Rectal smooth muscle tissue (tissue), 1 donor: Measurements from ENCODE around the gene PNLIPRP2.

Experiments used
- H3K27ac ChIP-seq: one replicate; pipeline ENCODE4 v1.7.0; 2013; ENCODE audit warnings: low read depth, low read length, inconsistent platforms
- H3K27me3 ChIP-seq: one replicate; pipeline ENCODE4 v1.7.0; 2013; ENCODE audit warnings: low read length; ENCODE audit not compliant: control insufficient read depth, insufficient read depth
- H3K36me3 ChIP-seq: one replicate; pipeline ENCODE4 v1.7.0; 2013; ENCODE audit warnings: low read length; ENCODE audit not compliant: control insufficient read depth, insufficient read depth
- H3K4me1 ChIP-seq: one replicate; pipeline ENCODE4 v1.7.0; 2013; ENCODE audit warnings: low read length; ENCODE audit not compliant: control insufficient read depth, insufficient read depth
- H3K4me3 ChIP-seq: one replicate; pipeline ENCODE4 v1.7.0; 2013; ENCODE audit warnings: low read length
- H3K9ac ChIP-seq: one replicate; pipeline ENCODE4 v1.7.0; 2013; ENCODE audit warnings: low read length

PNLIPRP2 gene

GRCh38 chr10:116621476-116621875 lies 723 bp downstream of the PNLIPRP2 start:
- Histone ChIP-seq H3K36me3 (no peaks in the 10 kb centered on the region), H3K27ac (no peak overlapping the region), H3K9ac (no peak overlapping the region), H3K4me3 (no peak overlapping the region), H3K4me1 (no peaks in the 10 kb centered on the region), H3K27me3 (no peaks in the 10 kb centered on the region)

GRCh38 chr10:116621934-116622655 lies 1.3 kb downstream of the PNLIPRP2 start:
- H3K9ac ChIP-seq, result no peak overlapping the region
- no peaks in the 10 kb centered on the region for H3K36me3 ChIP-seq
- H3K27me3 ChIP-seq, result no peaks in the 10 kb centered on the region
- H3K27ac ChIP-seq, result no peak overlapping the region
- no peak overlapping the region for H3K4me3 ChIP-seq
- H3K4me1 ChIP-seq, result no peaks in the 10 kb centered on the region

- Histone ChIP-seq H3K27me3 (no peaks in the 10 kb centered on the region), H3K9ac (no peak overlapping the region), H3K27ac (no peak overlapping the region), H3K4me1 (no peaks in the 10 kb centered on the region), H3K4me3 (no peak overlapping the region), H3K36me3 (no peaks in the 10 kb centered on the region)
These were observed 5.1 kb downstream of the PNLIPRP2 start for GRCh38 chr10:116625845-116626244.

DNA sequence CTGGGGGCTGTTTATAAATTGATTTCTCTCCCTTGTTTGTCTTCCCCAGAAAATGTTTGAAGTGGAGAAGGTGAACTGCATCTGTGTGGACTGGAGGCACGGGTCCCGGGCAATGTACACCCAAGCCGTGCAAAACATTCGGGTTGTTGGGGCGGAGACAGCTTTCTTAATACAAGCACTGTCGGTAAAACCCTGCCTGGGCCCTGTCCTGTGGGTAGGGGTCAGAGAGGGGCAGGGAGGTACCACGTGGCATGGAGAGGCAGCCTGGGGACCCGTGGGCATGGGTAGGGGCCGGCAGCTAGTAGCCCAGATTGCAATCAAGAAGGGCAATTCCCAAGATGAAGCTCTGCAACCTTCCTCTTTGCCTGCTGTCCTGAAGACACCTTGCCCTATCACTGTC lies 6.1 kb downstream of the PNLIPRP2 start:
- no peak overlapping the region for H3K4me3 ChIP-seq
- H3K27me3 ChIP-seq, result no peaks in the 10 kb centered on the region
- H3K36me3 ChIP-seq, result no peaks in the 10 kb centered on the region
- H3K27ac ChIP-seq, result no peak overlapping the region
- H3K4me1 ChIP-seq, result no peaks in the 10 kb centered on the region
- no peak overlapping the region for H3K9ac ChIP-seq

DNA sequence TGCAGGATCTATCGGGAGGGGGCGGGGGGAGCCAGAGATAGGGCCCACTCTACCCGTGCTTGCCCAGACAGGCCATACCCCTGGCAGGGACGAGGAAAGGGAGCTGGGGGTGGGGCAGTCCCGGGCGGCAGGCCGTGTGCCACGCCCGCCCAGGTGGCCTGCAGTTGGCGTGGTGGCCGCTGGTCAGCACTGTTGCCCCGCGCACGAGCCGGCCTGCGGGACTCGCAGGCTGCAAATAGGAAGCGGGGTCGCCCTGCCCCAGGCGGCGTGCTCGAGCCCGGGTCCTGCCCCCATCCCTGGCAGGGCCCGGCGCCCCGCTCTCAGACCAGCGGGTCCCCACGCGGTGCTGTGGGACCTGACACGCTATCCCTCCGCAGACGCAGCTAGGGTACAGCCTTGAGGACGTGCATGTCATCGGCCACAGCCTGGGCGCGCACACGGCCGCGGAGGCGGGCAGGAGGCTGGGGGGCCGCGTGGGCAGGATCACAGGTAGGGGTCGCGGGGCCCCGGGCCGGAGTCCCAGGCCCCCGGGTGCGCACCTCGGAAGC lies 6.7 kb downstream of the PNLIPRP2 start:
- Histone ChIP-seq H3K27me3 (no peaks in the 10 kb centered on the region), H3K4me1 (no peaks in the 10 kb centered on the region), H3K27ac (no peak overlapping the region), H3K9ac (no peak overlapping the region), H3K36me3 (no peaks in the 10 kb centered on the region), H3K4me3 (peak overlapping the region; percentile 51)

DNA sequence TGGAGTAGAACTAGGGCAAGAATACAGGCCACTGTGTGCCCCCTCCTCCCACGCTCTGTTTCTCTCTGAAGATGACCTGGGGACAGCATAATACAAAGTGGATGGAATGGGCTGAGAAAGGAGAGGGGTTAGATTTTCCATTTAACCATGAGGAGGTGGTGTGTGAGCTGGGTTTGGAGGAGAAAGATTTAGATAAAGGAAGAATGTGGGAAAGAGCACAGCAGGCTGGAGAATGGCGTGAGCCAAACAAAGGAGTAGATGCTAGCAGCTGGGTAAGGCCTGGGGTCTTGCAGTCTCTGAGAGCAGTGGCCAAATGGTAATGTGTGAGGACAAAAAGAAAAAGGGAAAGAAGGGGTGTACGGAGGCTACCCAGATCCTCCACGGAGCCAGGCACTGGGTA lies 8.6 kb downstream of the PNLIPRP2 start:
- Histone ChIP-seq H3K27ac (no peak overlapping the region), H3K4me3 (no peak overlapping the region), H3K9ac (no peak overlapping the region), H3K36me3 (no peaks in the 10 kb centered on the region), H3K27me3 (no peaks in the 10 kb centered on the region), H3K4me1 (no peaks in the 10 kb centered on the region)

GRCh38 chr10:116630020-116630419 lies 9.3 kb downstream of the PNLIPRP2 start:
- Histone ChIP-seq H3K36me3 (no peaks in the 10 kb centered on the region), H3K27ac (no peak overlapping the region), H3K4me3 (no peak overlapping the region), H3K9ac (no peak overlapping the region), H3K4me1 (no peaks in the 10 kb centered on the region), H3K27me3 (no peaks in the 10 kb centered on the region)

DNA sequence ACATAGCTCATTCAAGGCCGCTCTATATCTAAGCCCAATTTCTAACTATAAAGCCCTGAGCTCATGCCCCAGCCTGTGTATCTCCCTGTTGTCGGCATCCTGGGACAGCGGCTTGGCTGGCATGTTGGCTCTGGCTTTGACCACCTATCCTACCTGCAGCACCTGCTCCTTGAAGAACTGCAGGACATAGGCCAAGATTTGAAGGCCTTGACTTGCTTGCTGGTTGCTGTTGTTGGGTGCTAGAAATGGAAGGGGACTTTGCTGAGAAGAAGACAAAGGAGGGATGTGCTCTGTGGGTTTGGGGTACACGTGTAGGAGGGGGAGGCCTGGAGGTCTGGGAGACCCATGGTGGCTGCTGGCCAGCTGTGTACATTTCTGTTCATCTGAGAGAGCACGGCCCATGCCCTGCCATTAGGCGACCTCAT lies 11.1 kb downstream of the PNLIPRP2 start:
- H3K27me3 ChIP-seq, result no peaks in the 10 kb centered on the region
- no peak overlapping the region for H3K4me3 ChIP-seq
- H3K4me1 ChIP-seq, result no peaks in the 10 kb centered on the region
- no peak overlapping the region for H3K27ac ChIP-seq
- no peak overlapping the region for H3K9ac ChIP-seq
- no peaks in the 10 kb centered on the region for H3K36me3 ChIP-seq

GRCh38 chr10:116632596-116633215 lies 12.0 kb downstream of the PNLIPRP2 start:
- Histone ChIP-seq H3K4me1 (no peaks in the 10 kb centered on the region), H3K9ac (no peak overlapping the region), H3K27me3 (no peaks in the 10 kb centered on the region), H3K27ac (no peak overlapping the region), H3K4me3 (no peak overlapping the region), H3K36me3 (no peaks in the 10 kb centered on the region)

DNA sequence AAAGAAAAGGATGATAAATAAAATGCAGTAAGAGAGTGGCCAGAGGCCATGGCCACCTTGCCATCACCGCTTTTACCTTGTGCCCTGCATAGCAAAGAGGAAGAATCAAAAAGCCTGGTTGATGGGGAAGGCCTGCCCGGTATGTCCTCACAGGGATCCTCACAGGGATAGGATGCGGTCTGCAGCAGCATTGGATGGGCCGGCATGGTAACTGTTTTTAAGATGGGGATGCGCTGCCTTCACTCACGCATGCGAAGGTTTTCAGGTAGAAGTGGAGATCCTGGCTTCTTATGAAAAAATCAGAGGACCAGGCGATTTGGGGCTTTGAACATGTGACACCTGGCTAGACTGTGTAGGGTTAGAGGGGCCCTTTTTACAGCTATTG lies 12.5 kb downstream of the PNLIPRP2 start:
- no peaks in the 10 kb centered on the region for H3K36me3 ChIP-seq
- no peaks in the 10 kb centered on the region for H3K27me3 ChIP-seq
- H3K27ac ChIP-seq, result no peak overlapping the region
- H3K9ac ChIP-seq, result no peak overlapping the region
- H3K4me3 ChIP-seq, result no peak overlapping the region
- no peaks in the 10 kb centered on the region for H3K4me1 ChIP-seq

GRCh38 chr10:116634126-116634975 lies 13.6 kb downstream of the PNLIPRP2 start:
- no peak overlapping the region for H3K27ac ChIP-seq
- H3K9ac ChIP-seq, result no peak overlapping the region
- no peaks in the 10 kb centered on the region for H3K4me1 ChIP-seq
- H3K27me3 ChIP-seq, result no peaks in the 10 kb centered on the region
- no peak overlapping the region for H3K4me3 ChIP-seq
- H3K36me3 ChIP-seq, result no peaks in the 10 kb centered on the region

GRCh38 chr10:116636385-116636784 lies 15.6 kb downstream of the PNLIPRP2 start:
- no peaks in the 10 kb centered on the region for H3K27me3 ChIP-seq
- H3K4me3 ChIP-seq, result no peak overlapping the region
- no peak overlapping the region for H3K27ac ChIP-seq
- H3K4me1 ChIP-seq, result no peaks in the 10 kb centered on the region
- H3K36me3 ChIP-seq, result no peaks in the 10 kb centered on the region
- no peak overlapping the region for H3K9ac ChIP-seq
